BLaER1 (cell line): ENCODE results near the gene ITPK1.
"Not testable (repeated sequence)": the region's sequence is repeated elsewhere in the genome, so short reads cannot be mapped to it uniquely, and the experiment has no call there.

Source experiments
- H3K27ac ChIP-seq: shearing (Covaris generic); formaldehyde crosslinking; 2 replicates; pipeline ENCODE4 v1.8.1; 2022
- H3K27me3 ChIP-seq: shearing (Covaris generic); formaldehyde crosslinking; 2 replicates; pipeline ENCODE4 v1.8.1; 2022
- H3K36me3 ChIP-seq: shearing (Covaris generic); formaldehyde crosslinking; 2 replicates; pipeline ENCODE4 v1.8.1; 2022
- H3K4me1 ChIP-seq: shearing (Covaris generic); formaldehyde crosslinking; 2 replicates; pipeline ENCODE4 v1.8.1; 2022
- H3K4me2 ChIP-seq: shearing (Covaris generic); formaldehyde crosslinking; 2 replicates; pipeline ENCODE4 v1.8.1; 2022
- H3K4me3 ChIP-seq: shearing (Covaris generic); formaldehyde crosslinking; 2 replicates; pipeline ENCODE4 v1.8.1; 2022
- H3K9ac ChIP-seq: shearing (Covaris generic); formaldehyde crosslinking; 2 replicates; pipeline ENCODE4 v1.8.1; 2022
- H3K9me3 ChIP-seq: shearing (Covaris generic); formaldehyde crosslinking; 2 replicates; pipeline ENCODE4 v1.8.1; 2022
- H4K20me1 ChIP-seq: shearing (Covaris generic); formaldehyde crosslinking; 2 replicates; pipeline ENCODE4 v1.8.1; 2022
- Cebpa-rat ChIP-seq: shearing (Covaris generic); IDR thresholded peaks from 2 replicates; pipeline ENCODE4 v1.8.1; 2022

ITPK1 gene

DNA sequence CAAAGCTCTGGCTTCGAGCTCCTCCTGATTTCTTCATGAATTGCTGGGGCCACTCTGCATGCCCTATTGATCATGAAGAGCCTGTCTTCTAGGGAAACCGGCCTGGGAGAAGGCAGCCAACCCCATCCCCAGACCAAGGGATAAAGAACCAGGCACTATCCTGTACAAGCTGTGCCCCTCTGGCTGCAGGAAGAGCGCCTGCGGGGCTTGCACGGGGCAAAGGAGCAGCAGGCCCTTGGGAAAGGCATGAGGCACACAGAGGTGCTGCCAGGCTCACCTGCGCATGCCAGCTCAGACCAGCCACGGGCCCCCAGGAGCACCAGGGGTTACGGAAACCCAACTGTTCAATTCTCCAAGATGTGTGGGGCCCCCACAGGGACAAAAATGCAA lies 2.1 kb downstream of the ITPK1 start:
- TF ChIP-seq Cebpa-rat, result no peak
- Histone ChIP-seq H3K9ac (peak overlapping the region; percentile 86; the same call in 1 of the 2 replicates), H3K4me2 (peak overlapping the region; percentile 95), H3K27me3 (no peaks in the 10 kb centered on the region), H3K9me3 (no peaks in the 10 kb centered on the region), H3K4me3 (peak overlapping the region; percentile 96), H4K20me1 (peaks cover 60% of the 10 kb centered on the region), H3K36me3 (no peaks in the 10 kb centered on the region), H3K4me1 (peaks cover 63% of the 10 kb centered on the region), H3K27ac (no peak overlapping the region)

DNA sequence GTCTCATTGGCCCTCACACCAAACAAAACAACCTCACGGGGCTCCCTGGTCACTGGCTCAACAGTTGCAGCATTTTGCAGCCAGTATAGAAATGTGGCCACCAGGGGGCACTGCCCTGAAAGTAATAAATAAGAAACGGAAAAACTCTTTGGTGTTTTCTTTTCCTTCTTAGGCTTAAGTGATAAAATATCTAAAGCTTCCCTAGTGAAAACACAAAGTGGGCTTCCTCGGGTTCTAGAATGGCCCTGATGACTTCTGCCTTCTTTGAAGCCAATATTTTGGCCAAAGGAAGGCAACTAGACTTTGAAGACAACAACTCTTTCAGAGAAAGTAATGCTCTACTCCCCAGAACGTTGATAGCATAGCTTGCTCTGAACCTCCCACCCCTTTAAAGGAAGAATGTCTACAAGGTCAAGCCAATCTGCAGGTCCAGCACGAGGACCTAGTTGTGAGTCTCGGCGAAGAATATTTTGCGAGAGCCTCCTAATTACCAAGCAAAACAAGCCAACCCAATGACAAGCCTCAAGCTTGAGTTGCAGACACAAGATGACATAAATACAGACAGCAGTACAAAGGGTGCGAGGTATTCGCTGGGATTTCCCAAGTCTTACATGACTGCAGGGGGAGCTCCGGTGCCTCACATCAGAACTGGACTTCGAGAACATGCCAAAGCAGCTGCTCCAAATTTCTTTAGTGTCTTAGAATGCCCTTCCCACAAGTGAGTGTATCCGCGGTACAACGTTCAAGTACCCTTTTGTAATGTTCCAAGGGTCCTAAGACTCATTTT lies 2.6 kb downstream of the ITPK1 start:
- Histone ChIP-seq H3K27ac (no peak overlapping the region), H3K4me2 (peak overlapping the region; percentile 95), H4K20me1 (peaks cover 66% of the 10 kb centered on the region), H3K36me3 (no peaks in the 10 kb centered on the region), H3K4me1 (peaks cover 69% of the 10 kb centered on the region), H3K9ac (peak overlapping the region; percentile 86; the same call in 1 of the 2 replicates), H3K9me3 (no peaks in the 10 kb centered on the region), H3K4me3 (no peak overlapping the region), H3K27me3 (no peaks in the 10 kb centered on the region)
- no peak for TF ChIP-seq Cebpa-rat

DNA sequence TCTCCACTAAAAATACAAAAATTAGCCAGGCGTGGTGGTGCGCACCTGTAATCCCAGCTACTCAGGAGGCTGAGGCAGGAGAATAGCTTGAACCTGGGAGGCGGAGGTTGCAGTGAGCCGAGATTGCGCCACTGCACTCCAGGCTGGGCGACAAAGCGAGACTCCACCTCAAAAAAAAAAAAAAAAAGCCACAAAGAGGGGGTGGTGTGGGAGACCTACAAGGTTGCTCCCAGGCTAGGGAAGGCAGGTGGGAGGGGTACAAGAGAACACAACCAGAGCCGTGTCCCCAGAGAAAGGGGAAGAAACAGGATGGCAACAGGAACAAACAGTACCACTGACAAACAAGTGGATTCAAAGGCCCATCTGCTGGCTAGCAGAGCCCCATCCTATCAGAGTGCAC lies 4.2 kb downstream of the ITPK1 start:
- H3K27ac ChIP-seq, H3K36me3 ChIP-seq, H3K9ac ChIP-seq, H3K4me3 ChIP-seq, H3K27me3 ChIP-seq, H3K9me3 ChIP-seq: not testable (repeated sequence)
- Histone ChIP-seq H3K4me1 (peaks cover 80% of the 10 kb centered on the region), H3K4me2 (peak overlapping the region; percentile 31), H4K20me1 (peaks cover 81% of the 10 kb centered on the region)

DNA sequence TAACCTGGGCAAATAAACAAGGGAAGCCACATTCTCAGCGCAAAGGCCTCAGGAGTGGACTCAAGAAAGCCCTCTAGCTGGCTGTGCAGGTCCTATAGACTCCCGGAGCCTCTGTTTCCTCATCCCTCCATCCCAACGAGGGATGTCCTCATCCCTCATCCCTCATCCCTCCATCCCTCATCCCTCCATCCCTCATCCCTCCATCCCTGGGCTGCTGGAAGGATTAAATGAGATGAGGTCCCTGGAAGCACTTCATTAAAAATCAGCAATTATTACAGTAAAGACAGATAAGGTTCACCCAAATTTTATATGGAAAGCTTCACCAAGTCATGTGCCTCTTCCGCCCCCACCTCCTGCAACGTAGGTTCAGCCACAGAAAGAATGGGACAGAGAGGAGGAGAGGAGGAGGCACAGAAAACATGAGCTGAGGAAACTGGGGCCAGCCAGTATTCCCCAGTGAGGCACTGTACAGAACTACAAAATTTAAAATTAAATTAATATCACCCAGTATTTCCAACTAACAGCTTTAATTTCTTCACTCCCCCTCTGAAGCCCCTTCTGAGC lies 4.8 kb downstream of the ITPK1 start:
- Histone ChIP-seq H3K27ac (no peak overlapping the region), H4K20me1 (peaks cover 86% of the 10 kb centered on the region)

DNA sequence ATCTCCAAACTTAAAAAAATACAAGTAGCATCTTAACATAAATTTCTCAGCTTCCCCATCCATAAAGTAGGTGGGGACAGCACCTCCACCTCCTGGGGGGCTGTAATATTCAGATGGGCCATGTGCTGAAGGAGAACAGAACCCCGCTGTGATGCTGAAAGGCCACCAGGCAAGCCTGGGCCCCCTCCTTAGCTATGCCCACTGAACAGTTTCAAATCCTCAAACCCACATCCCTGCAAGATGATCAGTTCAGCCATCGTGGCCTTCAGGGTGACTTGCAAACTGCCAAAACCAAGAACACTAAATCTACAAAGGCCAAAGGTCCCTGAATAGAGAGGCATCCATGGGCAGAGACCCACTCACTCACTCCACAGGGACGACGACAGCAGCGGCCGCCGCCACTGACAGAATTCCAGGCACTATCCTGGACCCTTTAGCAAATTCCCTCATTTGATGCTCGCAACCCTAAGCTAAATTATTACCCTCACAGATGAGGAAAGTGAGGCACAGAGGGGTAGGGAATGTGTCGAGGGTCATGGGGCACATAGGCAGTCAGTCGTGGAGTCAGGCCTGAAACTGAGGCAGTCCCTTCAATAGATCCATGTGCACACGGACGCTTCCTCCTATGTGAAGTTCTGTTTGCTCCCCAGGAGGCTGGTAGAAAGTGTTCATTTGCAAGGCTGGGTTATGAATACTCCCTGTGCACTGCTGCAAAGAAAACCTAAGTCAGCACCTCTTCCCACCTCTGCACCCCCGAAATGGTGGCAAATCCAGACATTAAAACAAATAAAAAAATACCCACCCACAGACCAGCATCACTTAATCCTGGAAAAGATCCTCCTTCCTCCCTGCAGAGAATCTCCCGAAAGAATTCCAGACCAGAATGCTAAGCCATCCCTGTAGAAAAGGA lies 5.9 kb downstream of the ITPK1 start:
- Histone ChIP-seq H3K27ac (no peak overlapping the region), H3K9me3 (no peaks in the 10 kb centered on the region), H3K4me1 (peaks cover 93% of the 10 kb centered on the region), H3K4me3 (no peak overlapping the region), H4K20me1 (peaks cover 85% of the 10 kb centered on the region), H3K4me2 (peak overlapping the region; percentile 1; the same call in 1 of the 2 replicates), H3K9ac (no peak overlapping the region), H3K36me3 (no peaks in the 10 kb centered on the region), H3K27me3 (no peaks in the 10 kb centered on the region)
- no peak for TF ChIP-seq Cebpa-rat

More for the DNA sequence above, 4.8 kb downstream of the ITPK1 start:
- H3K4me1 ChIP-seq, result peaks cover 82% of the 10 kb centered on the region
- H3K9ac ChIP-seq, result no peak overlapping the region
- no peaks in the 10 kb centered on the region for H3K36me3 ChIP-seq
- TF ChIP-seq Cebpa-rat, result no peak
- H3K9me3 ChIP-seq, result no peaks in the 10 kb centered on the region
- peak overlapping the region; percentile 31; the same call in 1 of the 2 replicates for H3K4me2 ChIP-seq
- H3K27me3 ChIP-seq, result no peaks in the 10 kb centered on the region
- no peak overlapping the region for H3K4me3 ChIP-seq

DNA sequence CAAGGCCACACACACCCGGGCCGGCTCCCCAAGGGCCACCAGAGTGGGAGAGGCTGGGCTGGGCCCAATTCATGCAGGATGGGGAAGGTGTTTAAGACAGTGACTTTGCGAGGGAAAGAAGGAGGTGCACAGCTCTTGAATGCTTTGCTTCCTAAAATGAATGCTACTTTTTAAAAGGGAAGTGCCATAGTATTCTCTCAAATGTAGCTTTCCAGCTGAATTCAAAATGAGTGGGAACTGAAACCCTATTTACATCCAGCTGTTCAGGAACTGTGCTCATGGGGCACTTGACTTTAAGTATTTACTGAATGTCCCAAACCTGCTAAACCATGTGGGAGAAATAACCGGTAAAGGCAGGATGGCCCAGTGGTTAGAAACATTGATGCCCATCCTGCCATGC lies 7.6 kb downstream of the ITPK1 start:
- H3K27ac ChIP-seq, result no peak overlapping the region
- peak overlapping the region; percentile 23 for H3K4me2 ChIP-seq
- H3K4me1 ChIP-seq, result peaks cover 95% of the 10 kb centered on the region
- no peaks in the 10 kb centered on the region for H3K9me3 ChIP-seq
- H3K36me3 ChIP-seq, result no peaks in the 10 kb centered on the region
- H4K20me1 ChIP-seq, result peaks cover 68% of the 10 kb centered on the region
- no peak for TF ChIP-seq Cebpa-rat
- H3K27me3 ChIP-seq, result no peaks in the 10 kb centered on the region
- no peak overlapping the region for H3K4me3 ChIP-seq
- H3K9ac ChIP-seq, result no peak overlapping the region

DNA sequence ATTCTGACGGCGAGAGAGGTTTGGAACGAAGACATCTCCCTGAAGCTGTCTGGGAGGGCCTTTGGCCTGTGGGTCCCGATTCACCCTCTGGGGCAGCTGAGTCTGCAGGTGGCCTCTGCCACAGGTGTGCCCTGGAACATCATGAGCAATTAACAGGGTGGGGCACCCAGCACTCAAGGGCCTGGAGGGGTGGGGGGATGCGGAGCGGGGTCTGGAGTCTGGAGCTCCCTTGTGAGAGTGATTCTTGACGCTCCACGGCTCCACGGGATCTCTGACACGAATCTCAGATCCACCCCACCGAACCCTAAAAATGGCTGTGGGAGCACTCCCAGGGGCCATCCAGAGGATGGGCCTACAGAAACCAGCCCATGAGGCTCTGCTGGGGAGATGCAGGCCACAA lies 8.3 kb downstream of the ITPK1 start:
- no peak overlapping the region for H3K27ac ChIP-seq
- H3K9me3 ChIP-seq, result no peaks in the 10 kb centered on the region
- H4K20me1 ChIP-seq, result peaks cover 63% of the 10 kb centered on the region
- no peak overlapping the region for H3K9ac ChIP-seq
- peak overlapping the region; percentile 23 for H3K4me2 ChIP-seq
- no peak overlapping the region for H3K4me3 ChIP-seq
- H3K36me3 ChIP-seq, result no peaks in the 10 kb centered on the region
- H3K4me1 ChIP-seq, result peaks cover 89% of the 10 kb centered on the region
- H3K27me3 ChIP-seq, result no peaks in the 10 kb centered on the region
- TF ChIP-seq Cebpa-rat, result no peak

DNA sequence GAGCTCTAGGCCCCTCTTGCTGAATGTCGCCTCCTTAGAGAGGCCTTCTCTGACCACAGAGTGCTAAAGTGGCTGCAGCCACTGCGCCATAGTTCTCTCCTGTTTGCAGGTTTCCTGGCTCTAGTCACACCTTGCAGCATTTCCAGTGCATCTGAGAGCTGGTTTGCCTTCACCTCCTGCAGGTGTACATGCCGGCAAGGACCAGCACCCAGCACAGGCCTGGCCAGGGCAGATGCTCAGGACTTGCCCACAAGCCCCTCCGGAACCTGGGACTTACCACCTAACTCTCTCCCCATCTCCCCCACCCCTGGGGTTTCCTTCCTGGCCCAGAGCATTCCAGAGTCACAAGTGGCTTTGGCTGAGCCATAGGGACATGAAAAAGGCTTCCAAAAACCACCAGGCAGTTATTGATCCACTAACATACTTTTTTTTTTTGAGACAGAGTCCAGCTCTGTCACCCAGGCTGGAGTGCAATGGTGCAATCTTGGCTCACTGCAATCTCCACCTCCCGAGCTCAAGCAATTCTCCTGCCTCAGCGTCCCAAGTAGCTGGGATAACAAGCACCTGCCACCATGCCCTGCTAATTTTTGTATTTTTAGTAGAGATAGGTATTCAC lies 9.1 kb downstream of the ITPK1 start:
- TF ChIP-seq Cebpa-rat, result no peak
- Histone ChIP-seq H3K27ac (no peak overlapping the region; the same call in 1 of the 2 replicates), H3K4me1 (peaks cover 89% of the 10 kb centered on the region), H3K27me3 (no peaks in the 10 kb centered on the region), H3K36me3 (no peaks in the 10 kb centered on the region), H3K9ac (no peak overlapping the region), H3K4me3 (no peak overlapping the region), H3K9me3 (no peaks in the 10 kb centered on the region), H4K20me1 (peaks cover 55% of the 10 kb centered on the region), H3K4me2 (no peak overlapping the region; the same call in 1 of the 2 replicates)

DNA sequence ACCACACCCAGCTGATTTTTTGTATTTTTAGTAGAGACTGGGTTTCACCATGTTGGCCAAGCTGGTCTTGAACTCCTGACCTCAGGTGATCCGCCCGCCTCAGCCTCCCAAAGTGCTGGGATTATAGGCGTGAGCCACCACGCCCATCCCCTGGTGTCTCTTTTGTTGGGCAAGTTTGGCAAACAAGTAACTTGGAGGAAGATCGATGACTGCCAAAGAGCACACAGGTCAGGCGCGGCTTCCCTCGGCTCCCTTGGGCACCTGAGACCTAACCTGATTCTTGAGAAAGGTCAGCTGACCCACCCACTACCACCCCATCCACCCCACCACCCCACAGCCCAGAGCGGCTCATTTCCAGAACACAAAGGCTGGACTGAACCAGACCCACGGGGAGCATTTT lies 9.9 kb downstream of the ITPK1 start:
- not testable (repeated sequence) for H3K9ac ChIP-seq, H3K9me3 ChIP-seq, H3K4me3 ChIP-seq, H3K27ac ChIP-seq, H3K36me3 ChIP-seq, H3K27me3 ChIP-seq
- Histone ChIP-seq H3K4me2 (peak overlapping the region; percentile 93; the same call in 1 of the 2 replicates), H3K4me1 (peaks cover 89% of the 10 kb centered on the region), H4K20me1 (peaks cover 55% of the 10 kb centered on the region)
